OCI-LY3 (cell line): ENCODE data around the gene GALNT18.
"Not testable (repeated sequence)": the region's sequence is repeated elsewhere in the genome, so short reads cannot be mapped to it uniquely, and the experiment has no call there.

ENCODE experiments used
- H2AFZ ChIP-seq: fragments of 200-600, 300-600 bp; shearing (Covaris generic); 2 replicates; pipeline ENCODE4 v1.6.0; 2014; ENCODE audit warnings: antibody characterized with exemption, low read depth, low read length
- H3K27ac ChIP-seq: fragments of 200-600, 300-600 bp; sonication (generic); 2 replicates; pipeline ENCODE4 v1.5.1; 2014; ENCODE audit warnings: mild to moderate bottlenecking, low read length, moderate library complexity, mixed read lengths
- H3K27me3 ChIP-seq: fragments of 200-600, 300-600 bp; sonication (generic); 2 replicates; pipeline ENCODE4 v1.6.1; 2014; ENCODE audit warnings: low read depth, low read length, mixed read lengths
- H3K36me3 ChIP-seq: fragments of 200-600, 300-600 bp; sonication (generic); replicated peaks from 2 replicates; pipeline ENCODE3; 2014; ENCODE audit warnings: low read depth, low read length, mixed read lengths
- H3K4me1 ChIP-seq: fragments of 300-600, 200-600 bp; sonication (generic); 2 replicates; pipeline ENCODE4 v1.6.1; 2014; ENCODE audit warnings: low read length, mixed read lengths
- H3K4me2 ChIP-seq: fragments of 200-600, 300-600 bp; sonication (generic); 2 replicates; pipeline ENCODE4 v1.6.1; 2014; ENCODE audit warnings: low read length, mixed read lengths
- H3K4me3 ChIP-seq: fragments of 300-600, 200-600 bp; sonication (generic); 2 replicates; pipeline ENCODE4 v1.5.1; 2014; ENCODE audit warnings: antibody characterized with exemption, mild to moderate bottlenecking, low read length, moderate library complexity
- H3K79me2 ChIP-seq: fragments of 300-600, 200-600 bp; shearing (Covaris generic); 2 replicates; pipeline ENCODE4 v1.6.1; 2014; ENCODE audit warnings: mild to moderate bottlenecking, low read length, mixed read lengths
- H3K9ac ChIP-seq: fragments of 300-600, 200-600 bp; shearing (Covaris generic); 2 replicates; pipeline ENCODE4 v1.6.0; 2014; ENCODE audit warnings: mild to moderate bottlenecking, low read length, moderate library complexity
- H3K9me3 ChIP-seq: fragments of 200-600, 300-600 bp; shearing (Covaris generic); 2 replicates; pipeline ENCODE4 v1.6.1; 2014; ENCODE audit warnings: low read length, mixed read lengths; ENCODE audit not compliant: insufficient read depth
- H4K20me1 ChIP-seq: fragments of 200-600, 300-600 bp; sonication (generic); 2 replicates; pipeline ENCODE4 v1.6.1; 2016; ENCODE audit warnings: low read length, mixed read lengths; ENCODE audit not compliant: insufficient read depth
- CTCF ChIP-seq: fragments of 200-600, 300-600 bp; sonication (generic); IDR thresholded peaks from 2 replicates; pipeline ENCODE4 v1.5.1; 2014; ENCODE audit warnings: antibody characterized with exemption, low read length, low read depth
- EZH2phosphoT487 ChIP-seq: fragments of 200-600 bp; shearing (Covaris generic); IDR thresholded peaks from 2 replicates; pipeline ENCODE4 v1.6.1; 2018; ENCODE audit warnings: antibody characterized with exemption, mixed run types, low read depth

Gene GALNT18

DNA sequence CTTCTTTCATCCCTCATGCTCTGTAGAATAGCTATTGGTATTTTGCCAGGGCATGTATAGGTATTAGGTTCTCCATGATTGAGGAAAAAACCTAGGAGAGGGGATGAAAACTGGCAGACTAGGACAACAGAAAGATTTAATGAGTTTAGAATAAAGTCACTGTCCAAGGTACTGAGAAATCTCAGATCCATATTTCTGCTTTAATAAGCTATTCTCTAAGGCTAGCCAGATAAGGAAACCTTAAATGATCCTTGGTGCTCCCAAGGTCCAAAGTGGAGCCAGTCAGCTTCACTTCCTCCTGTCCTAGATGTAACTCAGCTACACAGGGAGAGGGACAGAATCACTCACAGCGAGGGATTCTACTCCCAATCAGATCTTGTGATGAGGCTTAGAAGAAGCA lies 255.0 kb downstream of the GALNT18 start:
- Histone ChIP-seq H3K4me3 (no peak overlapping the region), H4K20me1 (peaks cover 5% of the 10 kb centered on the region), H3K27me3 (peaks cover 30% of the 10 kb centered on the region), H3K4me2 (no peak overlapping the region), H2AFZ (no peak overlapping the region), H3K36me3 (no peaks in the 10 kb centered on the region), H3K9me3 (no peaks in the 10 kb centered on the region), H3K79me2 (no peaks in the 10 kb centered on the region), H3K4me1 (peaks cover 8% of the 10 kb centered on the region), H3K27ac (no peak overlapping the region), H3K9ac (no peak overlapping the region)
- no peak for TF ChIP-seq CTCF
- TF ChIP-seq EZH2phosphoT487 = no peak

DNA sequence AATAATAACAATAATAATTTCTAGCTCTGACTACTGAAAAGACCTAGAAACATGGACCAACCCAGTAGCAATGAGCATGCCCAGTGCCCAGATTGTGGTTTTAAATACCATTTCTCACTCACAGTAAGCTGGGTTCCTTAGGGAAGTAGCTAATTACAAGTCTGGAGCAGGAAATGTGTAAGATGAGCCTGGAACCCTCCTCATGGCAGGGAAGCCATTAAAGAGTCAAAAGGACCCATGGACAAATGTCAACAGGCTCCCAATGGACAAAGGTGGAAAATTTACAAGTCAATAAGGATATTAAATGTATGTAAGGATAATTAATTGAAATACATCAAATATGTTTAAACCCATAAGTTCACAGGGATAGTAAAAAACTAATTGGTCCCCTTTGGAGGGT lies 258.1 kb downstream of the GALNT18 start:
- Histone ChIP-seq H3K27ac (no peak overlapping the region), H2AFZ (no peak overlapping the region), H3K27me3 (peaks cover 13% of the 10 kb centered on the region; the same call in 1 of the 2 replicates), H3K4me1 (no peaks in the 10 kb centered on the region), H3K4me2 (no peak overlapping the region), H3K79me2 (no peaks in the 10 kb centered on the region), H3K36me3 (no peaks in the 10 kb centered on the region), H3K4me3 (no peak overlapping the region), H3K9ac (no peak overlapping the region), H4K20me1 (no peaks in the 10 kb centered on the region), H3K9me3 (no peaks in the 10 kb centered on the region)
- no peak for TF ChIP-seq CTCF
- TF ChIP-seq EZH2phosphoT487 = no peak

GRCh38 chr11:11359611-11360010 lies 262.2 kb downstream of the GALNT18 start:
- no peaks in the 10 kb centered on the region for H3K79me2 ChIP-seq
- no peaks in the 10 kb centered on the region for H3K9me3 ChIP-seq
- no peak overlapping the region for H3K9ac ChIP-seq
- no peak for TF ChIP-seq CTCF
- no peak for TF ChIP-seq EZH2phosphoT487
- H2AFZ ChIP-seq = no peak overlapping the region
- H3K36me3 ChIP-seq = no peaks in the 10 kb centered on the region
- H3K27me3 ChIP-seq = peaks cover 10% of the 10 kb centered on the region
- no peaks in the 10 kb centered on the region for H4K20me1 ChIP-seq
- no peak overlapping the region for H3K27ac ChIP-seq
- H3K4me3 ChIP-seq = no peak overlapping the region
- no peaks in the 10 kb centered on the region for H3K4me1 ChIP-seq
- H3K4me2 ChIP-seq = no peak overlapping the region

DNA sequence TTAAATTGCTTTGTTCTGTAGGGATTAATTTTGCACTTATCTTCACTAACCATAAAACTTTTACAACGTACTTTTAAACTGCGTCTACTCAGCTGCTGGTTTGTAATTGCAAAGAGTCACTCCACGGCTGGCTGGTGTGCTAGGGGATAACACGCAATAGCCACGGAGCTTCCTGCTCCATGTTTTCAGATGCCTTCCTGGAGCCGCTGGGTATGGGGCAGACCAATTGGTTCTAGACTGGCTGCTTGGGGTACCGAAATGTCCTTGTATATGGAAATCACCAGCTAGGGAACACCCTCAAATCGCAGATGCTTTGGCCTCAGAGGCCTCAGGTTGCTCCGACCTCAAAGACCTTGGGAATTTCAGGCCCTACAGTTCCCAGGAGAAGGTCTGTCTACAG lies 265.0 kb downstream of the GALNT18 start:
- H3K27ac ChIP-seq = no peak overlapping the region
- H3K27me3 ChIP-seq = peaks cover 10% of the 10 kb centered on the region
- no peak overlapping the region for H2AFZ ChIP-seq
- H3K79me2 ChIP-seq = no peaks in the 10 kb centered on the region
- no peak overlapping the region for H3K9ac ChIP-seq
- H3K4me3 ChIP-seq = no peak overlapping the region
- no peak overlapping the region for H3K4me2 ChIP-seq
- H3K36me3 ChIP-seq = no peaks in the 10 kb centered on the region
- no peaks in the 10 kb centered on the region for H3K4me1 ChIP-seq
- no peaks in the 10 kb centered on the region for H4K20me1 ChIP-seq
- TF ChIP-seq EZH2phosphoT487 = no peak
- no peak for TF ChIP-seq CTCF
- H3K9me3 ChIP-seq = no peaks in the 10 kb centered on the region

DNA sequence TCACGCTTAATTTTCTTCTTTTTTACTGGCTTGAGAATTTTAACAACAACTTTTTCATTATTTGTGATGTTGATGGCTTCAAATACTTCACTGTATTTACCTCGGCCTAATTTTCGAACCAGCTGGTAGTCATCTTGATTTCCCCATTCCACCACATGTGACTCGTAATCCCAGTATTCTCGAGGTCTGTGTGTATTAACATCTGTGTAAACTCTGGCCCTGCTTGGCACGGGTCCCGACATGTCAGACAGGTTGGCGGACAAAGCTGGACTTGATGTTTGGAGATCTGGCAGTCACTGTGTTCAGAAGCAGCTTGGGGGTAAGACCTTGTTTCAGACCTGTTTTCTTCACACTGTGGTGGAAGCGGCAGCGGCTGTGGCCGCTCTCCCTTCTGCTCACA lies 268.9 kb downstream of the GALNT18 start, which contains the start of gene CSNK2A3:
Gene CSNK2A3 (minus strand): TSS at position 373 of the 400 bp plus-strand sequence. CDS start 131 bp downstream, at position 242.
- not testable (repeated sequence) for H3K36me3 ChIP-seq, H3K4me3 ChIP-seq, H3K4me1 ChIP-seq, H3K9me3 ChIP-seq, H3K27ac ChIP-seq, H4K20me1 ChIP-seq, H3K4me2 ChIP-seq, H3K9ac ChIP-seq, H2AFZ ChIP-seq, H3K79me2 ChIP-seq
- H3K27me3 ChIP-seq = peaks cover 15% of the 10 kb centered on the region

- not testable (repeated sequence) for H3K4me3 ChIP-seq, H3K79me2 ChIP-seq, H3K4me2 ChIP-seq, H3K36me3 ChIP-seq, H3K4me1 ChIP-seq, H3K27ac ChIP-seq, H3K9ac ChIP-seq, H2AFZ ChIP-seq, H3K9me3 ChIP-seq, H4K20me1 ChIP-seq
- peaks cover 13% of the 10 kb centered on the region for H3K27me3 ChIP-seq
Measured at GRCh38 chr11:11351851-11352250, 270.0 kb downstream of the GALNT18 start.
